H7 (cell line): ENCODE results near the gene TTC7B. TPM values are rescaled to one million over a fixed set of nuclear protein-coding genes. Genes with fewer than 3 reads are reported as not detected.
A peak's percentile ranks its signal among the peaks of the same experiment; 100 is the strongest.

Experiments used
- DNase-seq: peaks from one replicate; pipeline ENCODE4 v3.0.0; 2012
- H3K27me3 ChIP-seq: 2 replicates; pipeline ENCODE4 v1.6.0; 2011; ENCODE audit warnings: mild to moderate bottlenecking, low read length; ENCODE audit not compliant: control insufficient read depth, insufficient read depth
- H3K36me3 ChIP-seq: replicated peaks from 2 replicates; pipeline ENCODE4 v1.5.1; 2011; ENCODE audit warnings: low read length; ENCODE audit not compliant: control insufficient read depth, insufficient read depth
- H3K4me3 ChIP-seq: 2 replicates; pipeline ENCODE4 v1.5.1; 2011; ENCODE audit warnings: low read depth, mild to moderate bottlenecking, control low read depth, low read length, moderate library complexity; ENCODE audit not compliant: insufficient read depth
- total RNA-seq: library from RNA; depleted of rRNA; stranded (reverse); fragments of >200 nt; shearing (Covaris generic); gene quantifications from 2 replicates; pipeline ENCODE4 v1.2.3, GENCODE V29; 2014

Gene TTC7B
- total RNA-seq, 1 experiment from 2014 or later = 27.4 TPM

- no peaks in the 10 kb centered on the region for H3K36me3 ChIP-seq
- DNase-seq = no peak
- no peaks in the 10 kb centered on the region for H3K27me3 ChIP-seq
- no peak overlapping the region for H3K4me3 ChIP-seq
These were observed 163.6 kb downstream of the TTC7B start for GRCh38 chr14:90652626-90653025.

GRCh38 chr14:90651976-90652560 is 164.2 kb downstream of the TTC7B start:
- no peak for DNase-seq
- Histone ChIP-seq H3K27me3 (no peaks in the 10 kb centered on the region), H3K4me3 (no peak overlapping the region)

GRCh38 chr14:90651271-90651804 is 164.9 kb downstream of the TTC7B start:
- Histone ChIP-seq H3K27me3 (no peaks in the 10 kb centered on the region), H3K4me3 (no peak overlapping the region), H3K36me3 (no peaks in the 10 kb centered on the region)
- no peak for DNase-seq

More at GRCh38 chr14:90651976-90652560, 164.2 kb downstream of the TTC7B start:
- H3K36me3 ChIP-seq = no peaks in the 10 kb centered on the region

GRCh38 chr14:90649557-90650135 is 166.6 kb downstream of the TTC7B start:
- H3K4me3 ChIP-seq = no peak overlapping the region
- no peak for DNase-seq
- no peaks in the 10 kb centered on the region for H3K27me3 ChIP-seq
- no peaks in the 10 kb centered on the region for H3K36me3 ChIP-seq

GRCh38 chr14:90649083-90649482 is 167.1 kb downstream of the TTC7B start:
- Histone ChIP-seq H3K27me3 (no peaks in the 10 kb centered on the region), H3K36me3 (no peaks in the 10 kb centered on the region), H3K4me3 (no peak overlapping the region)
- no peak for DNase-seq

GRCh38 chr14:90648421-90648820 is 167.8 kb downstream of the TTC7B start:
- no peaks in the 10 kb centered on the region for H3K36me3 ChIP-seq
- no peaks in the 10 kb centered on the region for H3K27me3 ChIP-seq

GRCh38 chr14:90647473-90648005 is 168.7 kb downstream of the TTC7B start:
- H3K36me3 ChIP-seq = no peaks in the 10 kb centered on the region
- DNase-seq = no peak
- H3K4me3 ChIP-seq = no peak overlapping the region
- no peaks in the 10 kb centered on the region for H3K27me3 ChIP-seq

More at GRCh38 chr14:90648421-90648820, 167.8 kb downstream of the TTC7B start:
- H3K4me3 ChIP-seq = no peak overlapping the region
- no peak for DNase-seq

- Histone ChIP-seq H3K27me3 (no peaks in the 10 kb centered on the region), H3K36me3 (no peaks in the 10 kb centered on the region)
- peak; percentile 54 for DNase-seq
These were observed 170.3 kb downstream of the TTC7B start for GRCh38 chr14:90645842-90646443.

GRCh38 chr14:90644882-90645281 is 171.3 kb downstream of the TTC7B start:
- no peaks in the 10 kb centered on the region for H3K36me3 ChIP-seq
- H3K4me3 ChIP-seq = no peak overlapping the region
- DNase-seq = no peak
- no peaks in the 10 kb centered on the region for H3K27me3 ChIP-seq

More at GRCh38 chr14:90645842-90646443, 170.3 kb downstream of the TTC7B start:
- H3K4me3 ChIP-seq = no peak overlapping the region

GRCh38 chr14:90643982-90644670 is 172.1 kb downstream of the TTC7B start:
- no peak for DNase-seq
- Histone ChIP-seq H3K36me3 (no peaks in the 10 kb centered on the region), H3K4me3 (no peak overlapping the region), H3K27me3 (no peaks in the 10 kb centered on the region)

GRCh38 chr14:90642244-90642717 is 173.9 kb downstream of the TTC7B start:
- H3K36me3 ChIP-seq = no peaks in the 10 kb centered on the region
- no peak overlapping the region for H3K4me3 ChIP-seq
- DNase-seq = peak; percentile 57
- no peaks in the 10 kb centered on the region for H3K27me3 ChIP-seq

- Histone ChIP-seq H3K4me3 (no peak overlapping the region), H3K27me3 (no peaks in the 10 kb centered on the region), H3K36me3 (no peaks in the 10 kb centered on the region)
- DNase-seq = no peak
These were observed 174.5 kb downstream of the TTC7B start for GRCh38 chr14:90641615-90642243.

- no peak overlapping the region for H3K4me3 ChIP-seq
- no peak for DNase-seq
- H3K36me3 ChIP-seq = no peaks in the 10 kb centered on the region
- no peaks in the 10 kb centered on the region for H3K27me3 ChIP-seq
These were observed 175.1 kb downstream of the TTC7B start for GRCh38 chr14:90641168-90641567.

- no peak overlapping the region for H3K4me3 ChIP-seq
- no peaks in the 10 kb centered on the region for H3K27me3 ChIP-seq
- no peak for DNase-seq
- no peaks in the 10 kb centered on the region for H3K36me3 ChIP-seq
These were observed 176.6 kb downstream of the TTC7B start for GRCh38 chr14:90639641-90640040.
